Measurements from ENCODE around the gene CIROP. TPM values are rescaled to one million over a fixed set of nuclear protein-coding genes. Genes with fewer than 3 reads are reported as not detected.

The CIROP gene
- total and polyA plus RNA-seq, 10 donors: not detected

DNA sequence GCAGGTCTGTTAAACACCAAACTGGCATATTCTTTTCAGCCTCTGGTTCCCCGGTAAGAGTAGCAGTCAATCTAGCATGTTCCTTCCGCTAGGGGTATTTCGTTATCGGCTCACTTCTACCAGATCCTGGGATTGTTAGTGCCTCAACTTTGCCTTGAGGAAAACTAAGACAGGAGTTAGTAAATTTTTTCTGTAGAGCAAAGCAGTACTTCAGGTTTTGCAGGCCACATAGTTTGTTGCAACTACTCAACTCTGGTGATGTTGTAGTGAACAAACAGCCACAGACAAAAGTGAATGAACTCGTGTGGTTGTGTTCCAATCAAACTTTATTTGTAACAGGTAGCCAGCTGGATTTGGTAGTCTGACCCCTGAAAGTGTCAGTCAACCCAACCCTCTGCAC lies 41.2 kb downstream of the CIROP start:
- intact Hi-C loops (cut with DNase I; ENCODE audit: low total_unique reads): no loop called here
- WGBS, 5 donors: 92 to 97% (median 94%) methylated on average over 5 of the region's 5 CpGs
- no peak for DNase-seq
- peaks cover under 1 to 38% (median 18%) of the 10 kb centered on the region in 6 donors for H3K4me1 ChIP-seq
- H3K36me3 ChIP-seq: peaks cover 18 to 100% (median 97%) of the 10 kb centered on the region in 6 donors
- no peaks in the 10 kb centered on the region for H3K9me3 ChIP-seq
- H3K27ac ChIP-seq: no peak overlapping the region
- no peaks in the 10 kb centered on the region for H3K27me3 ChIP-seq (replicated peaks in 1 of 7)
- H3K4me3 ChIP-seq: no peak overlapping the region
- no peak for TF ChIP-seq POLR2A (IDR thresholded peaks at IDR 0.05)
- TF ChIP-seq, protein P1, sequence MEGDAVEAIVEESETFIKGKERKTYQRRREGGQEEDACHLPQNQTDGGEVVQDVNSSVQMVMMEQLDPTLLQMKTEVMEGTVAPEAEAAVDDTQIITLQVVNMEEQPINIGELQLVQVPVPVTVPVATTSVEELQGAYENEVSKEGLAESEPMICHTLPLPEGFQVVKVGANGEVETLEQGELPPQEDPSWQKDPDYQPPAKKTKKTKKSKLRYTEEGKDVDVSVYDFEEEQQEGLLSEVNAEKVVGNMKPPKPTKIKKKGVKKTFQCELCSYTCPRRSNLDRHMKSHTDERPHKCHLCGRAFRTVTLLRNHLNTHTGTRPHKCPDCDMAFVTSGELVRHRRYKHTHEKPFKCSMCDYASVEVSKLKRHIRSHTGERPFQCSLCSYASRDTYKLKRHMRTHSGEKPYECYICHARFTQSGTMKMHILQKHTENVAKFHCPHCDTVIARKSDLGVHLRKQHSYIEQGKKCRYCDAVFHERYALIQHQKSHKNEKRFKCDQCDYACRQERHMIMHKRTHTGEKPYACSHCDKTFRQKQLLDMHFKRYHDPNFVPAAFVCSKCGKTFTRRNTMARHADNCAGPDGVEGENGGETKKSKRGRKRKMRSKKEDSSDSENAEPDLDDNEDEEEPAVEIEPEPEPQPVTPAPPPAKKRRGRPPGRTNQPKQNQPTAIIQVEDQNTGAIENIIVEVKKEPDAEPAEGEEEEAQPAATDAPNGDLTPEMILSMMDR (IDR thresholded peaks at IDR 0.05 in 8 of 11, conservative IDR thresholded peaks at IDR 0.05 in 3 of 11): no peak
- TF ChIP-seq POLR2AphosphoS5 (IDR thresholded peaks at IDR 0.05): no peak

DNA sequence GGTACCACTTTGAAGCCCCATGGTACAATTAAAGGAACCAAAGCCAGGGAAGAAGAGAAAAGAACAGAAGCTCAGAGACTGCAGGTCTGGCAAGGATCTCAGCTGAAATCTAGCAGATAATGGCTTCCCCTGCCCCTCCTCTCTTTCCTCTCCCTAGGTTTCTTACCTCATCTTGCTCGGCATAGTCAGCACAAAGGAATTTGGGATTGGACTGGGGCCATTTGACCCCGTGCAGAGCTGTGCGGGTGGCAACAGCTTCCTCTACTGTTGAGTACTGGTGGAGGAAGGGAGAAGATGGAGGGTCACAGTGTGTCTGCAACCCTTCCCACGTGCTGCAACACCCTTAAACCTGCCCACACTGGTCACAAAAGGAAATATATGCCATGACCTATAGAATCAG lies 42.8 kb downstream of the CIROP start:
- peak overlapping the region in 2 of 8 donors; percentile 33 to 47 for H3K27ac ChIP-seq
- H3K4me1 ChIP-seq: peaks cover 2 to 37% (median 21%) of the 10 kb centered on the region in 6 donors
- H3K27me3 ChIP-seq (replicated peaks in 1 of 7): peaks cover 0 to 4% (median 0%) of the 10 kb centered on the region in 7 donors
- no peak for DNase-seq
- peaks cover 18 to 89% (median 84%) of the 10 kb centered on the region in 6 donors for H3K36me3 ChIP-seq
- H3K4me3 ChIP-seq: no peak overlapping the region
- intact Hi-C loops (cut with DNase I; ENCODE audit: low total_unique reads): no loop called here
- TF ChIP-seq POLR2AphosphoS5 (IDR thresholded peaks at IDR 0.05): peak in 1 of 3 donors; percentile 50
- no peak for TF ChIP-seq POLR2A (IDR thresholded peaks at IDR 0.05)
- TF ChIP-seq, protein P1 (IDR thresholded peaks at IDR 0.05 in 8 of 11, conservative IDR thresholded peaks at IDR 0.05 in 3 of 11): no peak
- H3K9me3 ChIP-seq: no peaks in the 10 kb centered on the region
- WGBS, 5 donors: 25 to 56% (median 33%) methylated on average over 4 of the region's 4 CpGs

- H3K27me3 ChIP-seq (replicated peaks in 1 of 7): peaks cover 0 to 8% (median 0%) of the 10 kb centered on the region in 7 donors
- no peak for DNase-seq
- H3K4me1 ChIP-seq: peaks cover 13 to 48% (median 32%) of the 10 kb centered on the region in 6 donors
- H3K4me3 ChIP-seq: no peak overlapping the region
- intact Hi-C loops (cut with DNase I; ENCODE audit: low total_unique reads): no loop called here
- H3K27ac ChIP-seq: no peak overlapping the region
- peaks cover 18 to 76% (median 73%) of the 10 kb centered on the region in 6 donors for H3K36me3 ChIP-seq
- no peaks in the 10 kb centered on the region for H3K9me3 ChIP-seq
- peak in 1 of 3 donors; percentile 20 for TF ChIP-seq POLR2AphosphoS5 (IDR thresholded peaks at IDR 0.05)
- TF ChIP-seq POLR2A (IDR thresholded peaks at IDR 0.05): no peak
- TF ChIP-seq, protein P1 (IDR thresholded peaks at IDR 0.05 in 8 of 11, conservative IDR thresholded peaks at IDR 0.05 in 3 of 11): no peak
- WGBS, 5 donors: 92 to 97% (median 96%) methylated on average over 17 of the region's 17 CpGs
These were observed 44.1 kb downstream of the CIROP start for GRCh38 chr14:23060536-23061260.
